IMR-90 (cell line): ENCODE measurements around the gene LRRC52. TPM values are rescaled to one million over a fixed set of nuclear protein-coding genes. Genes with fewer than 3 reads are reported as not detected.

Source experiments
- ATAC-seq: fragments of 200-7000 bp; cut with Tn5 transposase; 2 replicates; pipeline ENCODE4 v1.9.1; 2020; ENCODE audit warnings: low read depth, mild to moderate bottlenecking, moderate library complexity
- BruUV-seq: library from RNA; stranded (reverse); fragments of 400-500 nt; replicated peaks from 2 replicates; lab custom pipeline; 2021; lab: Mats Ljungman, UMichigan
- CTCF ChIA-PET: fragments of 300-600 bp; formaldehyde crosslinking; extraction: SDS; loops from one replicate; lab custom pipeline; 2021; ENCODE audit warnings: antibody characterized with exemption; lab: Yijun Ruan, JAX
- POLR2A ChIA-PET: fragments of 300-600 bp; sonication (Branson Sonifier 250); formaldehyde crosslinking; loops from one replicate; lab custom pipeline; 2022; ENCODE audit warnings: antibody characterized with exemption; ENCODE audit not compliant: unreplicated experiment; lab: Charles Lee
- DNase-seq: peaks from one replicate; pipeline ENCODE4 v3.0.0; 2013
- H2AFZ ChIP-seq: replicated peaks from 2 replicates; pipeline ENCODE3; 2013; ENCODE audit warnings: low read length, mild to moderate bottlenecking; ENCODE audit not compliant: poor library complexity
- H2AK5ac ChIP-seq: 2 replicates; pipeline ENCODE4 v1.6.1; 2013; ENCODE audit warnings: low read depth, low read length, inconsistent platforms
- H2AK9ac ChIP-seq: replicated peaks from 2 replicates; pipeline ENCODE3; 2013; ENCODE audit warnings: mild to moderate bottlenecking, low read depth, low read length, moderate library complexity; ENCODE audit not compliant: poor library complexity
- H2BK120ac ChIP-seq: 2 replicates; pipeline ENCODE4 v1.6.1; 2013; ENCODE audit warnings: low read depth, low read length, inconsistent platforms
- H2BK15ac ChIP-seq: 3 replicates; pipeline ENCODE4 v1.6.1; 2013; ENCODE audit warnings: low read depth, low read length, inconsistent platforms
- H2BK20ac ChIP-seq: 2 replicates; pipeline ENCODE4 v1.6.1; 2013; ENCODE audit warnings: low read depth, mild to moderate bottlenecking, inconsistent platforms, low read length, moderate library complexity
- H2BK5ac ChIP-seq: 2 replicates; pipeline ENCODE4 v1.6.1; 2013; ENCODE audit warnings: mild to moderate bottlenecking, low read depth, low read length, inconsistent platforms; ENCODE audit not compliant: poor library complexity, severe bottlenecking
- H3K14ac ChIP-seq: replicated peaks from 2 replicates; pipeline ENCODE4 v1.6.1; 2013; ENCODE audit warnings: low read depth, low read length, inconsistent platforms
- H3K18ac ChIP-seq: 2 replicates; pipeline ENCODE4 v1.6.1; 2013; ENCODE audit warnings: low read depth, low read length, control low read depth
- H3K23ac ChIP-seq: 2 replicates; pipeline ENCODE4 v1.6.1; 2013; ENCODE audit warnings: low read depth, low read length, inconsistent platforms
- H3K27ac ChIP-seq: 2 replicates; pipeline ENCODE4 v1.5.1; 2013; ENCODE audit warnings: mild to moderate bottlenecking, control low read depth, low read length; ENCODE audit not compliant: insufficient read depth
- H3K27me3 ChIP-seq: 2 replicates; pipeline ENCODE4 v1.6.1; 2013; ENCODE audit warnings: low read length; ENCODE audit not compliant: control insufficient read depth, insufficient read depth
- H3K36me3 ChIP-seq: 2 replicates; pipeline ENCODE4 v1.6.1; 2013; ENCODE audit warnings: low read length, mixed read lengths; ENCODE audit not compliant: control insufficient read depth, insufficient read depth
- H3K4ac ChIP-seq: 2 replicates; pipeline ENCODE4 v1.6.1; 2013; ENCODE audit warnings: low read depth, low read length, inconsistent platforms
- H3K4me1 ChIP-seq: 2 replicates; pipeline ENCODE4 v1.6.1; 2013; ENCODE audit warnings: low read length, mixed read lengths; ENCODE audit not compliant: control insufficient read depth, insufficient read depth
- H3K4me2 ChIP-seq: 2 replicates; pipeline ENCODE4 v1.6.1; 2013; ENCODE audit warnings: low read depth, mild to moderate bottlenecking, control low read depth, low read length, moderate library complexity
- H3K4me3 ChIP-seq: 2 replicates; pipeline ENCODE4 v1.5.1; 2013; ENCODE audit warnings: low read depth, mild to moderate bottlenecking, control low read depth, low read length, moderate library complexity; ENCODE audit not compliant: insufficient read depth
- H3K56ac ChIP-seq: 2 replicates; pipeline ENCODE4 v1.6.1; 2013; ENCODE audit warnings: low read length, inconsistent platforms; ENCODE audit not compliant: insufficient read depth; ENCODE audit errors: extremely low read depth
- H3K79me1 ChIP-seq, 2 experiments: 2 replicates each; pipeline ENCODE4 v1.6.1; 2013; ENCODE audit warnings: low read length in 2 of 2, inconsistent platforms in 1 of 2, low read depth in 1 of 2
- H3K9ac ChIP-seq: 2 replicates; pipeline ENCODE4 v1.6.1; 2013; ENCODE audit warnings: low read depth, low read length, control low read depth
- H3K9me1 ChIP-seq: 2 replicates; pipeline ENCODE4 v1.6.1; 2013; ENCODE audit warnings: low read length, inconsistent platforms; ENCODE audit not compliant: insufficient read depth
- H3K9me3 ChIP-seq: 2 replicates; pipeline ENCODE4 v1.6.1; 2013; ENCODE audit warnings: low read length; ENCODE audit not compliant: control insufficient read depth, insufficient read depth
- H4K20me1 ChIP-seq: 2 replicates; pipeline ENCODE4 v1.6.1; 2013; ENCODE audit warnings: low read length, inconsistent platforms; ENCODE audit not compliant: insufficient read depth
- H4K5ac ChIP-seq: 2 replicates; pipeline ENCODE4 v1.6.1; 2013; ENCODE audit warnings: mild to moderate bottlenecking, low read depth, low read length, control low read depth
- H4K8ac ChIP-seq, 2 experiments: 2 replicates each; pipeline ENCODE4 v1.6.1; 2013; ENCODE audit warnings: low read depth in 2 of 2, low read length in 2 of 2, control low read depth in 1 of 2, inconsistent platforms in 1 of 2
- H4K91ac ChIP-seq: 2 replicates; pipeline ENCODE4 v1.6.1; 2013; ENCODE audit warnings: low read depth, low read length, inconsistent platforms; ENCODE audit not compliant: insufficient read depth
- CEBPB ChIP-seq: IDR thresholded peaks from 2 replicates; pipeline ENCODE4 v1.6.1; 2012; ENCODE audit warnings: low read depth, low read length, improper control_type of control experiment
- CHD1 ChIP-seq: IDR thresholded peaks from 2 replicates; pipeline ENCODE4 v1.6.1; 2012; ENCODE audit warnings: low read depth, low read length, improper control_type of control experiment
- FOS ChIP-seq: fragments of 150-350 bp; IDR thresholded peaks from 2 replicates; pipeline ENCODE4 v1.6.1; 2016; ENCODE audit warnings: low read depth, low read length
- MAFK ChIP-seq: IDR thresholded peaks from 2 replicates; pipeline ENCODE4 v1.6.1; 2012; ENCODE audit warnings: low read depth, low read length, improper control_type of control experiment
- MAZ ChIP-seq: IDR thresholded peaks from 2 replicates; pipeline ENCODE4 v1.6.1; 2012; ENCODE audit warnings: low read depth, mild to moderate bottlenecking, low read length, improper control_type of control experiment, moderate library complexity, borderline replicate concordance
- MXI1 ChIP-seq: IDR thresholded peaks from 2 replicates; pipeline ENCODE4 v1.6.1; 2012; ENCODE audit warnings: low read depth, mild to moderate bottlenecking, low read length, moderate library complexity, borderline replicate concordance
- POLR2A ChIP-seq: IDR thresholded peaks from 2 replicates; pipeline ENCODE4 v1.6.1; 2012; ENCODE audit warnings: mild to moderate bottlenecking, low read depth, low read length
- RAD21 ChIP-seq: IDR thresholded peaks from 2 replicates; pipeline ENCODE4 v1.6.1; 2012; ENCODE audit warnings: low read length, improper control_type of control experiment
- SMC3 ChIP-seq: fragments of 150-350 bp; IDR thresholded peaks from 2 replicates; pipeline ENCODE4 v1.6.1; 2016; ENCODE audit warnings: low read depth, mild to moderate bottlenecking, antibody characterized with exemption, low read length, moderate library complexity
- WGBS, 2 experiments: methylation state at CpG; one replicate each; pipeline versions ENCODE4 v1.1.5 to v1.1.7; 2013; ENCODE audit warnings: missing lambda C conversion rate in 2 of 2; ENCODE audit not compliant: insufficient read length in 1 of 2; ENCODE audit errors: extremely low coverage in 2 of 2; 5-methylcytosine and 5-hydroxymethylcytosine counted together
- dilution Hi-C: fragments of 300-500 bp; cut with HindIII; formaldehyde crosslinking; loops from one replicate; pipeline ENCODE4 v1.14.3; 2018; ENCODE audit warnings: low sequenced_read_pairs; ENCODE audit not compliant: unreplicated experiment
- in situ Hi-C: fragments of 300-500 bp; cut with MboI; formaldehyde crosslinking; loops from 3 replicates; pipeline ENCODE4 v1.14.3; 2019; ENCODE audit warnings: low sequenced_read_pairs, inconsistent platforms, mixed read lengths
- intact Hi-C: fragments of 100-400 bp; cut with micrococcal nuclease; formaldehyde crosslinking; loops from 2 replicates; pipeline ENCODE4 v1.10.0; 2022
- polyA plus RNA-seq, 3 experiments: library from polyadenylated mRNA; depleted of rRNA; stranded (reverse); fragments of >200 nt; gene quantifications; 2 replicates each; pipeline ENCODE4 v1.2.3, GENCODE V29; 2012; ENCODE audit warnings: low replicate concordance in 1 of 3
- total RNA-seq: library from RNA; depleted of rRNA; stranded (reverse); fragments of >200 nt; gene quantifications from 2 replicates; pipeline ENCODE4 v1.2.3, GENCODE V29; 2012
- TF ChIP-seq, protein P1 (sequence below): conservative IDR thresholded peaks from 2 replicates; pipeline ENCODE4 v1.5.1; 2012; ENCODE audit warnings: mild to moderate bottlenecking, low read depth, low read length, improper control_type of control experiment
- TF ChIP-seq, protein P2 (sequence below): fragments of 150-350 bp; IDR thresholded peaks from 2 replicates; pipeline ENCODE4 v1.6.1; 2016; ENCODE audit warnings: low read depth, mild to moderate bottlenecking, low read length, moderate library complexity, borderline replicate concordance

Gene LRRC52
- total and polyA plus RNA-seq, 2 of the 4 experiments (the other 2 are of a cell fraction), result not detected

DNA sequence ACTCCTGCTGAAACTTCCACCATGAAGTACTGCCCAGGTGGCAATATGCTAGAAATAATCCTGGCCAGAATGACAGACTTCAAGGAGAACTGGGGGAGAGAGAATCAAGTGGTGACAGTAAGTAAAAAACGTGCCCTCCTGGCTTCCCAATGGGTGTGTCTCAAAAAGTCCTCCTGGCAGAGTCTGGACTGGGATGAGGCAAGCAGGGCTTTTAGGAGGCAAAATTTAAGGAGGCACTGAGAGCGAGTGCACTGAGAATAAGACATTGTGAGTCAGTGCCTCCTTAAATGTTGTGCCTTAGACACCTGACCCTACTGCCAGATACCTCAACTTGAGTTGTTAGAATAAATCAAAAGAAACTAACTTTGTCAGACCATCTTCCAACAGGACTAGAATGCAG is 2.2 kb downstream of the LRRC52 start:
- no TSS peak for BruUV-seq
- ATAC-seq, result no peak
- Histone ChIP-seq H3K9me3 (no peaks in the 10 kb centered on the region), H3K4me3 (no peak overlapping the region), H3K9ac (no peak overlapping the region), H2AK9ac (no peak overlapping the region), H3K36me3 (no peaks in the 10 kb centered on the region), H3K27me3 (peaks cover 4% of the 10 kb centered on the region), H4K8ac (no peak overlapping the region), H2BK5ac (no peak overlapping the region), H2BK120ac (no peak overlapping the region), H4K20me1 (no peaks in the 10 kb centered on the region), H2AK5ac (no peak overlapping the region), H3K23ac (no peak overlapping the region), H2BK15ac (no peak overlapping the region), H2AFZ (no peak overlapping the region), H3K4ac (no peak overlapping the region), H3K27ac (no peak overlapping the region), H3K14ac (no peak overlapping the region), H3K4me1 (no peaks in the 10 kb centered on the region), H3K18ac (no peak overlapping the region), H2BK20ac (no peak overlapping the region), H3K9me1 (no peaks in the 10 kb centered on the region), H3K56ac (no peak overlapping the region), H4K91ac (no peak overlapping the region), H3K79me1 (no peaks in the 10 kb centered on the region), H3K4me2 (no peak overlapping the region), H4K5ac (no peak overlapping the region)
- intact Hi-C loops, result no loop called here
- no peak for DNase-seq
- 0% methylated on average over 1 of the region's 2 CpGs; no CpG with 5 or more reads in 1 of the 2 experiments for WGBS, 2 experiments
- no peak for TF ChIP-seq MXI1
- no peak for TF ChIP-seq MAFK
- no peak for TF ChIP-seq CHD1
- TF ChIP-seq FOS, result no peak
- TF ChIP-seq, protein P1, sequence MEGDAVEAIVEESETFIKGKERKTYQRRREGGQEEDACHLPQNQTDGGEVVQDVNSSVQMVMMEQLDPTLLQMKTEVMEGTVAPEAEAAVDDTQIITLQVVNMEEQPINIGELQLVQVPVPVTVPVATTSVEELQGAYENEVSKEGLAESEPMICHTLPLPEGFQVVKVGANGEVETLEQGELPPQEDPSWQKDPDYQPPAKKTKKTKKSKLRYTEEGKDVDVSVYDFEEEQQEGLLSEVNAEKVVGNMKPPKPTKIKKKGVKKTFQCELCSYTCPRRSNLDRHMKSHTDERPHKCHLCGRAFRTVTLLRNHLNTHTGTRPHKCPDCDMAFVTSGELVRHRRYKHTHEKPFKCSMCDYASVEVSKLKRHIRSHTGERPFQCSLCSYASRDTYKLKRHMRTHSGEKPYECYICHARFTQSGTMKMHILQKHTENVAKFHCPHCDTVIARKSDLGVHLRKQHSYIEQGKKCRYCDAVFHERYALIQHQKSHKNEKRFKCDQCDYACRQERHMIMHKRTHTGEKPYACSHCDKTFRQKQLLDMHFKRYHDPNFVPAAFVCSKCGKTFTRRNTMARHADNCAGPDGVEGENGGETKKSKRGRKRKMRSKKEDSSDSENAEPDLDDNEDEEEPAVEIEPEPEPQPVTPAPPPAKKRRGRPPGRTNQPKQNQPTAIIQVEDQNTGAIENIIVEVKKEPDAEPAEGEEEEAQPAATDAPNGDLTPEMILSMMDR, result no peak
- TF ChIP-seq RAD21, result no peak
- no peak for TF ChIP-seq SMC3
- no peak for TF ChIP-seq POLR2A
- no peak for TF ChIP-seq CEBPB
- TF ChIP-seq MAZ, result no peak
- TF ChIP-seq, protein P2, sequence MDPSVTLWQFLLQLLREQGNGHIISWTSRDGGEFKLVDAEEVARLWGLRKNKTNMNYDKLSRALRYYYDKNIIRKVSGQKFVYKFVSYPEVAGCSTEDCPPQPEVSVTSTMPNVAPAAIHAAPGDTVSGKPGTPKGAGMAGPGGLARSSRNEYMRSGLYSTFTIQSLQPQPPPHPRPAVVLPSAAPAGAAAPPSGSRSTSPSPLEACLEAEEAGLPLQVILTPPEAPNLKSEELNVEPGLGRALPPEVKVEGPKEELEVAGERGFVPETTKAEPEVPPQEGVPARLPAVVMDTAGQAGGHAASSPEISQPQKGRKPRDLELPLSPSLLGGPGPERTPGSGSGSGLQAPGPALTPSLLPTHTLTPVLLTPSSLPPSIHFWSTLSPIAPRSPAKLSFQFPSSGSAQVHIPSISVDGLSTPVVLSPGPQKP, result no peak
- ChIA-PET POLR2A (no interaction called here), CTCF (interaction anchor here (0.7 kb wide), 1 partner anchor 26 kb away, joined by 3 read pairs; no protein-coding TSS in a partner anchor)
- dilution Hi-C loops, result no loop called here
- in situ Hi-C loops, result no loop called here
